DMS114 treated with DMSO at 0.1 percent for 48 hours (cell line): ENCODE data around the gene LMAN2L.

Source experiments
- DNase-seq: peaks from one replicate; lab custom pipeline; 2025; ENCODE audit not compliant: unreplicated experiment; lab: John Stamatoyannopoulos, UW

Gene LMAN2L

GRCh38 chr2:96661324-96661723 is 78.5 kb downstream of the LMAN2L start:
- DNase-seq: no peak

GRCh38 chr2:96656540-96656939 is 83.3 kb downstream of the LMAN2L start:
- DNase-seq: no peak
